Stimulated activated CD4-positive, alpha-beta T cell treated with anti-CD3 and anti-CD28 coated beads, TNF-alpha, amount 100 ng/mL, for 24 hours (primary cell): ENCODE data around the gene AGMO.
"Not testable (repeated sequence)": the region's sequence is repeated elsewhere in the genome, so short reads cannot be mapped to it uniquely, and the experiment has no call there.

Experiments
- DNase-seq, 3 experiments: peaks; one replicate each; pipeline ENCODE4 v3.0.0-alpha.2; 2020; ENCODE audit warnings: low read depth in 3 of 3

The AGMO gene

GRCh38 chr7:15326044-15326644, 235.7 kb downstream of the AGMO start:
- no peak for DNase-seq

GRCh38 chr7:15323550-15323949, 238.3 kb downstream of the AGMO start:
- DNase-seq, result no peak

GRCh38 chr7:15317215-15317614, 244.6 kb downstream of the AGMO start:
- DNase-seq, result no peak

- DNase-seq, result no peak
Observed at GRCh38 chr7:15315678-15316077, 246.1 kb downstream of the AGMO start.

GRCh38 chr7:15314922-15315321, 246.9 kb downstream of the AGMO start:
- no peak for DNase-seq

GRCh38 chr7:15313361-15313760, 248.5 kb downstream of the AGMO start:
- DNase-seq, result no peak

- no peak for DNase-seq
Observed at GRCh38 chr7:15309872-15310271, 251.9 kb downstream of the AGMO start.

GRCh38 chr7:15308821-15309220, 253.0 kb downstream of the AGMO start:
- no peak for DNase-seq

GRCh38 chr7:15306296-15306695, 255.5 kb downstream of the AGMO start:
- DNase-seq, result no peak

- no peak for DNase-seq
Observed at GRCh38 chr7:15305002-15305600, 256.7 kb downstream of the AGMO start.

- DNase-seq, result no peak
Observed at GRCh38 chr7:15303357-15303756, 258.5 kb downstream of the AGMO start.

- DNase-seq, result not testable (repeated sequence)
Observed at GRCh38 chr7:15300986-15301385, 260.8 kb downstream of the AGMO start.

GRCh38 chr7:15292138-15292537, 269.7 kb downstream of the AGMO start:
- no peak for DNase-seq

GRCh38 chr7:15291699-15292098, 270.1 kb downstream of the AGMO start:
- DNase-seq, result no peak

GRCh38 chr7:15288741-15289140, 273.1 kb downstream of the AGMO start:
- DNase-seq, result no peak

GRCh38 chr7:15284396-15284795, 277.4 kb downstream of the AGMO start:
- no peak for DNase-seq

- DNase-seq, result no peak
Observed at GRCh38 chr7:15280078-15280733, 281.6 kb downstream of the AGMO start.

GRCh38 chr7:15279640-15280039, 282.2 kb downstream of the AGMO start:
- no peak for DNase-seq

- DNase-seq, result no peak
Observed at GRCh38 chr7:15257689-15258088, 304.1 kb downstream of the AGMO start.

- DNase-seq, result no peak
Observed at GRCh38 chr7:15252181-15252580, 309.6 kb downstream of the AGMO start.

GRCh38 chr7:15248514-15248913, 313.3 kb downstream of the AGMO start:
- no peak for DNase-seq

GRCh38 chr7:15245831-15246230, 316.0 kb downstream of the AGMO start:
- no peak for DNase-seq

- no peak for DNase-seq
Observed at GRCh38 chr7:15239801-15240200, 322.0 kb downstream of the AGMO start.
